Measurements from ENCODE around the gene MSX1. TPM values are rescaled to one million over a fixed set of nuclear protein-coding genes. Genes with fewer than 3 reads are reported as not detected.

Gene MSX1
- total RNA-seq, 2 donors from 2014 or later = not detected

- Mint-ChIP-seq H3K27ac (peak overlapping the region; percentile 32), H3K4me3 (peak overlapping the region; percentile 67 to 74), H3K9me3 (no peaks in the 10 kb centered on the region), H3K27me3 (ENCODE audit: low read depth) (peaks cover 85% of the 10 kb centered on the region), H3K4me1 (ENCODE audit: low read depth) (peaks cover 46% of the 10 kb centered on the region), H3K36me3 (ENCODE audit: insufficient read depth in 2 of 2) (peaks cover 4 to 7% of the 10 kb centered on the region in 2 donors)
- ATAC-seq (replicated peaks in 1 of 2) (no peak), DNase-seq (no peak)
These were observed 3.1 kb upstream of the MSX1 start for GRCh38 chr4:4856071-4857000.

- ATAC-seq (replicated peaks in 1 of 2) = no peak
- no peak overlapping the region for H3K27ac Mint-ChIP-seq
- peaks cover 85% of the 10 kb centered on the region for H3K27me3 Mint-ChIP-seq (ENCODE audit: low read depth)
- peak overlapping the region; percentile 45 to 66 for H3K4me3 Mint-ChIP-seq
- no peaks in the 10 kb centered on the region for H3K9me3 Mint-ChIP-seq
- H3K36me3 Mint-ChIP-seq (ENCODE audit: insufficient read depth in 2 of 2) = peaks cover 4 to 7% of the 10 kb centered on the region in 2 donors
- DNase-seq = no peak
- H3K4me1 Mint-ChIP-seq (ENCODE audit: low read depth) = peaks cover 49% of the 10 kb centered on the region
These were observed 2.3 kb upstream of the MSX1 start for GRCh38 chr4:4857001-4857808.

GRCh38 chr4:4857809-4858508, 1.5 kb upstream of the MSX1 start:
- Mint-ChIP-seq H3K4me1 (ENCODE audit: low read depth) (peaks cover 50% of the 10 kb centered on the region), H3K27ac (no peak overlapping the region), H3K36me3 (ENCODE audit: insufficient read depth in 2 of 2) (peaks cover 3 to 7% of the 10 kb centered on the region in 2 donors), H3K27me3 (ENCODE audit: low read depth) (peaks cover 85% of the 10 kb centered on the region), H3K9me3 (no peaks in the 10 kb centered on the region), H3K4me3 (peak overlapping the region in 1 of 2 donors; percentile 66)
- DNase-seq = no peak
- ATAC-seq (replicated peaks in 1 of 2) = no peak

- Mint-ChIP-seq H3K27ac (peak overlapping the region; percentile 77), H3K27me3 (ENCODE audit: low read depth) (peaks cover 85% of the 10 kb centered on the region), H3K9me3 (no peaks in the 10 kb centered on the region), H3K4me1 (ENCODE audit: low read depth) (peaks cover 42% of the 10 kb centered on the region), H3K36me3 (ENCODE audit: insufficient read depth in 2 of 2) (peaks cover 3 to 9% of the 10 kb centered on the region in 2 donors), H3K4me3 (peak overlapping the region; percentile 72 to 85)
- DNase-seq = no peak
- no peak for ATAC-seq (replicated peaks in 1 of 2)
These were observed 739 bp upstream of the MSX1 start for GRCh38 chr4:4858527-4859324.

- ATAC-seq (replicated peaks in 1 of 2) = peak; percentile 42 to 47
- H3K9me3 Mint-ChIP-seq = no peaks in the 10 kb centered on the region
- H3K4me3 Mint-ChIP-seq = peak overlapping the region; percentile 84 to 92
These were observed 534 bp downstream of the MSX1 start for GRCh38 chr4:4859799-4860599.

GRCh38 chr4:4860600-4861389, 1.3 kb downstream of the MSX1 start:
- Mint-ChIP-seq H3K27ac (peak overlapping the region; percentile 14), H3K9me3 (no peaks in the 10 kb centered on the region), H3K4me3 (peak overlapping the region; percentile 84 to 92), H3K27me3 (ENCODE audit: low read depth) (peaks cover 90% of the 10 kb centered on the region), H3K36me3 (ENCODE audit: insufficient read depth in 2 of 2) (peaks cover 3 to 9% of the 10 kb centered on the region in 2 donors), H3K4me1 (ENCODE audit: low read depth) (peaks cover 50% of the 10 kb centered on the region)
- DNase-seq (no peak), ATAC-seq (replicated peaks in 1 of 2) (no peak)

More at GRCh38 chr4:4859799-4860599, 534 bp downstream of the MSX1 start:
- Mint-ChIP-seq H3K27ac (no peak overlapping the region), H3K36me3 (ENCODE audit: insufficient read depth in 2 of 2) (peaks cover 3 to 9% of the 10 kb centered on the region in 2 donors), H3K27me3 (ENCODE audit: low read depth) (peaks cover 88% of the 10 kb centered on the region), H3K4me1 (ENCODE audit: low read depth) (peaks cover 47% of the 10 kb centered on the region)
- no peak for DNase-seq

GRCh38 chr4:4861390-4862018, 2.0 kb downstream of the MSX1 start:
- Mint-ChIP-seq H3K27me3 (ENCODE audit: low read depth) (peaks cover 90% of the 10 kb centered on the region), H3K9me3 (no peaks in the 10 kb centered on the region)
- no peak for ATAC-seq (replicated peaks in 1 of 2)

GRCh38 chr4:4862071-4862551, 2.6 kb downstream of the MSX1 start:
- Mint-ChIP-seq H3K27me3 (ENCODE audit: low read depth) (peaks cover 88% of the 10 kb centered on the region), H3K27ac (no peak overlapping the region), H3K36me3 (ENCODE audit: insufficient read depth in 2 of 2) (peaks cover 3 to 8% of the 10 kb centered on the region in 2 donors), H3K4me1 (ENCODE audit: low read depth) (peaks cover 48% of the 10 kb centered on the region), H3K9me3 (no peaks in the 10 kb centered on the region), H3K4me3 (peak overlapping the region; percentile 31 to 92)
- DNase-seq (no peak), ATAC-seq (replicated peaks in 1 of 2) (no peak)

More at GRCh38 chr4:4861390-4862018, 2.0 kb downstream of the MSX1 start:
- H3K4me3 Mint-ChIP-seq = peak overlapping the region; percentile 84 to 92
- H3K4me1 Mint-ChIP-seq (ENCODE audit: low read depth) = peaks cover 49% of the 10 kb centered on the region
- peaks cover 3 to 9% of the 10 kb centered on the region in 2 donors for H3K36me3 Mint-ChIP-seq (ENCODE audit: insufficient read depth in 2 of 2)
- no peak overlapping the region for H3K27ac Mint-ChIP-seq
- no peak for DNase-seq

- no peak for DNase-seq
- no peaks in the 10 kb centered on the region for H3K9me3 Mint-ChIP-seq
- H3K27ac Mint-ChIP-seq = no peak overlapping the region
- peak overlapping the region; percentile 31 to 32 for H3K4me3 Mint-ChIP-seq
- peaks cover 3 to 6% of the 10 kb centered on the region in 2 donors for H3K36me3 Mint-ChIP-seq (ENCODE audit: insufficient read depth in 2 of 2)
- peaks cover 80% of the 10 kb centered on the region for H3K27me3 Mint-ChIP-seq (ENCODE audit: low read depth)
- no peak for ATAC-seq (replicated peaks in 1 of 2)
- H3K4me1 Mint-ChIP-seq (ENCODE audit: low read depth) = peaks cover 44% of the 10 kb centered on the region
These were observed 3.4 kb downstream of the MSX1 start for GRCh38 chr4:4862665-4863482.

GRCh38 chr4:4864443-4864939, 5.0 kb downstream of the MSX1 start:
- DNase-seq = no peak
- H3K27ac Mint-ChIP-seq = no peak overlapping the region
- no peak for ATAC-seq (replicated peaks in 1 of 2)
- H3K4me3 Mint-ChIP-seq = no peak overlapping the region
- peaks cover 67% of the 10 kb centered on the region for H3K27me3 Mint-ChIP-seq (ENCODE audit: low read depth)
- peaks cover 3 to 4% of the 10 kb centered on the region in 2 donors for H3K36me3 Mint-ChIP-seq (ENCODE audit: insufficient read depth in 2 of 2)
- H3K9me3 Mint-ChIP-seq = no peaks in the 10 kb centered on the region
- H3K4me1 Mint-ChIP-seq (ENCODE audit: low read depth) = peaks cover 42% of the 10 kb centered on the region
